ENCODE measurements around the gene PTTG2.

Gene PTTG2

DNA sequence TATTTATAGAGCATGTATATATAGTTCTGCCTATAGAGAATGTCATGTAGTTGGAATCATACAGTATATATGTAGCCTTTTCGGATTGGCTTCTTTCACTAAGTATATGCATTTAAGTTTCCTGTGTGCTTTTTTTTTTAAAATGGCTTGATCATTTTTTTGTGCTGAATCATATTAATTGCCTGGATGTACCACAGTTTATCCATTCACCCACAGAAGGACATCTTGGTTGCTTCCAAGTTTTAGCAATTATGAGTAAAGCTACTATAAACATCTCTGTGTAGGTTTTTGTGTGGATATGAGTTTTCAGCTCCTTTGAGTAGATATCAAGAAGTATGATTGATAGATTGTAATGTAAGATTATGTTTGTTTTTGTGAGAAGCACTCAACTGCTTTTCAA, 23.8 kb downstream of the PTTG2 start:
- TF ChIP-seq, protein P1, sequence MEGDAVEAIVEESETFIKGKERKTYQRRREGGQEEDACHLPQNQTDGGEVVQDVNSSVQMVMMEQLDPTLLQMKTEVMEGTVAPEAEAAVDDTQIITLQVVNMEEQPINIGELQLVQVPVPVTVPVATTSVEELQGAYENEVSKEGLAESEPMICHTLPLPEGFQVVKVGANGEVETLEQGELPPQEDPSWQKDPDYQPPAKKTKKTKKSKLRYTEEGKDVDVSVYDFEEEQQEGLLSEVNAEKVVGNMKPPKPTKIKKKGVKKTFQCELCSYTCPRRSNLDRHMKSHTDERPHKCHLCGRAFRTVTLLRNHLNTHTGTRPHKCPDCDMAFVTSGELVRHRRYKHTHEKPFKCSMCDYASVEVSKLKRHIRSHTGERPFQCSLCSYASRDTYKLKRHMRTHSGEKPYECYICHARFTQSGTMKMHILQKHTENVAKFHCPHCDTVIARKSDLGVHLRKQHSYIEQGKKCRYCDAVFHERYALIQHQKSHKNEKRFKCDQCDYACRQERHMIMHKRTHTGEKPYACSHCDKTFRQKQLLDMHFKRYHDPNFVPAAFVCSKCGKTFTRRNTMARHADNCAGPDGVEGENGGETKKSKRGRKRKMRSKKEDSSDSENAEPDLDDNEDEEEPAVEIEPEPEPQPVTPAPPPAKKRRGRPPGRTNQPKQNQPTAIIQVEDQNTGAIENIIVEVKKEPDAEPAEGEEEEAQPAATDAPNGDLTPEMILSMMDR (IDR thresholded peaks at IDR 0.05; ENCODE audit: insufficient read depth, low read depth, low read length, missing control alignments), result no peak
- DNase-seq (ENCODE audit: low read depth), result no peak
- H3K4me3 ChIP-seq (ENCODE audit: low read length), result no peak overlapping the region

DNA sequence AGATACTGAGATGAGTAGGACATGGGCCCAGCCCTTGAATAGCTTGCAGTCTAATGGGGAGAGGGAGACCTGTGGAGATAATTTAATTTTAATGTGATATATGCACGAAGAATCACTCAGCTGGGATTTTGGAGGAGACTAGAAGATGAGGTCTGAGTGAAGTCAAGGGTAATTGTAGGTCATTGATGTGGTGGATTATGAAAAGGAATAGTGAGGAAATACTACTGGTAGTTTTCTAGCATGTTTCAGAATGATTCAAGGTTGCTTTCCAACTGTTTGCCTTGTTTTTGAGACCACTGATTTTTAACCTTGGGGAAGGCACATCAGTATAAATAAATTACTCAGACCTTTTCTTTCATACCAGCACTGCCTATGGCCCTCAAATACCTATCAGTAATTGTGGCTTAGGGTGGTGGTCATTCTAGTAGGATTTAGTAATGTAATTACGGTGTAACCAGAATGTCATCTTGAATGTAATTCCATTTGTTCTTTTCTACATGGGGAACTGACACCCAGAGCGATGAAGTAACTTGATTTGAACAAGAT, 25.6 kb downstream of the PTTG2 start:
- no peak for DNase-seq (ENCODE audit: low read depth)
- TF ChIP-seq, protein P1 (IDR thresholded peaks at IDR 0.05; ENCODE audit: insufficient read depth, low read depth, low read length, missing control alignments), result no peak
- no peak overlapping the region for H3K4me3 ChIP-seq (ENCODE audit: low read length)

DNA sequence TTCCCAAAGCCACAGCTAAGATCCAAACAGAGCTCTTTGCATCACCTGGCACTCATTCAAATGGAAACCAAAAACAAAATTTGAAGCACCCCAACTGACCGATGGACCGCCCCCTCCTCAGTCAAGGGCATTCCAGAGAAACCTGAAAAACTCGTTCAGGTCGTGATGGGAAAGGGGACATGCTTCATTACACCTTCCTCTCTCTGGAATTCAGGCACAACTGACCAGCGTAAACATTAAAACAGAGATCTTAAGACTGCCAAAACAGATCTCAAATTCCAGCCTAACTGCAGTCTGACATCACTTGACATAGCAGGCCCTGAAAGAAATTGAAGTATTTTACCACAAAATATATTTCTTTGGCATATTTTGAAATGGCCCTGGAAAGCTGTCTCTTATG, 28.5 kb downstream of the PTTG2 start:
- TF ChIP-seq, protein P1 (IDR thresholded peaks at IDR 0.05; ENCODE audit: insufficient read depth, low read depth, low read length, missing control alignments), result no peak
- no peak for DNase-seq (ENCODE audit: low read depth)
- H3K4me3 ChIP-seq (ENCODE audit: low read length), result no peak overlapping the region

DNA sequence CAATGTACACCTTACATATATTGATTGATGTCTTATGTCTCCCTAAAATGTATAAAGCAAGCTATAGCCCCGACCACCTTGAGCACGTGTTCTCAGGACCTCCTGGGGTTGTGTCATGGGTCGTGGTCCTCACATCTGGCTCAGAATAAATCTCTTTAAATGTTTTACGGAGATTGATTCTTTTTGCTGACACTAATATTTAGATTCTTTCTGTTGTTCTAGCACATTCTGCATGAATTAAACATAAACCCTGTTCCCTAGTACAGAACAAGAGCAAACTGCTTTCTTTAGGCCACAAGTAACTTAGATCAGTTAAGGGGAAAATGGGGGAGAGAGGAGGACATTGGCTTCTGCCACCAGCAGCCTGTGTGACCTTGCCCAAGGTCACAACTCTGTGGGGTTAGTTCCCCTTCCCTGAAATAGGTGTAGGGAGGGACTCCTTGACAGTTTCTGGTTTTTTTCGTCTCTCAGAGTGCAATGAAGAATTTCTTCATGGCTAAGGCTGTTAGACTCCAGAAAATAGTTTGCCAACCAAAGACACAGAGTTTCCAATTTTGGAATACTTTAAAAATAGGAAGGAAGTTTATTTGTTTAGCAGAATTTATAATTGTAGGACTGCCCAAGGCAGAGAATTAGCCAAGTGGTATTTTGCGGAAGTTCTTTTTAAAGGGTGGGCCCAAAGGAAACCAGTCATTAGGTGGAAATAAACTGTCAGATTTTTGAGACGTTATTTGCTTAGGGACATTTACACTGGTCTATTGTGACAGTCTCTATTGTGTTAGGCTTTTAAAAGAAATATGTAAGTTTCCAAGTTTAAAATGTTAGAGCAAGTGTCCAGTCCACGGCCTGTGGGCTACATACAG, 29.4 kb downstream of the PTTG2 start:
- TF ChIP-seq, protein P1 (IDR thresholded peaks at IDR 0.05; ENCODE audit: insufficient read depth, low read depth, low read length, missing control alignments), result no peak
- no peak for DNase-seq (ENCODE audit: low read depth)
- H3K4me3 ChIP-seq (ENCODE audit: low read length), result no peak overlapping the region

DNA sequence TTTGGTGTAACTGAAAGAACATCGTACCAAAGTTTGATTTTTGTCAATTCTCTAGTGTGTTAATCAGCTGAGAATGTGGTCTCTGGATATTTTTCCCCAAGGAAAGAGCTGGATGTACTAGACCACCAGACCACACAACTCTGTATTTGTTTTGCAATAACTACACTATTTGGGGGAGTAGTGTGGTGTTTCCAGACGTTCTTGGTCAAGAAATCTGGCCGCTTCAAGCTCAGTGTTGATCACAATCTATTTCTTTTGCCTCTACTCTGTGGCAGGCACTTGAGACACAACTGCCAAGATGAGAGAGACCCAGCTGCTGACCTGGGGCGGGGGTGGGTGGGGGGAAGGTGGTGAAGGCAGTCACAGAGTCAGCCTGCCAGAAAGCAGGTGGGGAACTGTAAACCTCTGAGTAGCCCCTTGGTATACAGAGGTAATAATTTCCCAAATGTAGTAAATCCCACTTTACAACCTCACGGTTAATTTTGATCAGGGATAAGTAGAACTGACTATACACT, 30.6 kb downstream of the PTTG2 start:
- DNase-seq (ENCODE audit: low read depth), result no peak
- TF ChIP-seq, protein P1 (IDR thresholded peaks at IDR 0.05; ENCODE audit: insufficient read depth, low read depth, low read length, missing control alignments), result no peak
- H3K4me3 ChIP-seq (ENCODE audit: low read length), result no peak overlapping the region

DNA sequence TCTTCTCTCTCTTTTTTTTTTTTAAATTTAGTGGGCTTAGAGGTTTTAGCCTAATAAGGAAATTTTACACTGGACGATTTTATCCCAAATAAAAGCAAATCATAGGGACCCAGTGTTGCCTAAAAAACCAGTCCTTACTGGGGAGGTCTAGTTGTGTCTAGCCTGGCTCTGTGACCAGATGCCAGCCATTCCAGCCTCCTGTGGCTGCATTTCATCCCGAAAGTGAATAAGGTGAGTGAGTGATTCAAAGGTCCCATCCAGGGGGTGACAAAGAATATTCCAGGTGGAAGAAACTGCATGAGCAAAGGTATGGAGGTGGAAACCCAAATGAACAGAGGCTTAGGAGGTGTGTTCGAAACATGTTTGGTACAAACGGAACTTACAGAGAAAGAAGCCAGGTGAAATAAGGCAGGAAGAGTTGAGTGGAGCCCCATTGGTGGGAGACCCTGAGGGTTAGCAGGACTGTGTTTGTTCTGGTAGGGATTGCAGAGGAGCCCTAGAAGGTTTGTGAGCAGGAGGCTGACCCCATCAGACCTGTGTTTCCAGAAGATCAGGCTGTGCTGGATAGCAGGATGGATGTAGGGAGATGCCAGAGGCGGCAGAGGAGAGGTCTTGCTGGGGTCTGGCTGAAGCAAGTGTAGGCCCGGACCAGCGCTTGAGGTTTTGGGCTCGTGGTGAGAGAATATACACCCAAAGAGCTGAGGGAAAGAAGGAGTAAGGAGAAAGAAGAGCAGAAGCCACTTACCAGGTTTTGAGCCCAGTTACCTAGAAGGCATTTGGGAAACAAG, 31.6 kb downstream of the PTTG2 start:
- TF ChIP-seq, protein P1 (IDR thresholded peaks at IDR 0.05; ENCODE audit: insufficient read depth, low read depth, low read length, missing control alignments), result no peak
- no peak for DNase-seq (ENCODE audit: low read depth)
- no peak overlapping the region for H3K4me3 ChIP-seq (ENCODE audit: low read length)

All from epithelial cell of esophagus (primary cell).